ENCODE data around the gene EXOC3L2. TPM values are rescaled to one million over a fixed set of nuclear protein-coding genes. Genes with fewer than 3 reads are reported as not detected.

EXOC3L2 gene
- total and polyA plus RNA-seq, 10 donors, result 1.9 to 22.7 (median 13.4) TPM

DNA sequence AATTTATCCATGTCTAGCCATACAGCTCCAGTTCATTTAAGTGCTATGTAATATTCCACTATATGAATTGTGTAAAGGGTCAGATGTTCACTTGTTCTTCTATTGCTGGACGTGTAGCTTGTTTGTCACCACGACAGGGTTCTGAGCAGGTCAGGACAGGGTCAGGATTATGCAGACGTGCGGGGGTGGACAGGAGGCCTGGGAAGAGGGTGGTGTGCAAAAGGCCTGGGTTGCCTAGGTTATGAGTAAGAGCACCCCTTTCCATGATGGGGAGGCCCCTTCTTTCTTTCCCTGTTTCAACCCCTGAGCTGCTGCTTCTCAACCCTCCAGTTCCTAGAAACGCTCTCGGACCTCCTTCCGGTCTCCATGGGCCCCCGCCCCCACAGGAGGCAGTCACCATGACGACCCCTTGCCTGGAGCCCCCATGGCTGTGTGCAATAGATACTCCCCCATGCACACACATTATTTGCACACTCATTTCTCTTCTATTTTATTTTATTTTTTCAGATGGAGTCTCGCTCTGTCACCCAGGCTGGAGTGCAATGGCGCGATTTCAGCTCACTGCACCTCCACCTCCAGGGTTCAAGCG is 2.0 kb downstream of the EXOC3L2 start:
- Histone ChIP-seq H3K27me3 (replicated peaks in 1 of 7) (peaks cover 0 to 5% (median 0%) of the 10 kb centered on the region in 7 donors), H3K4me1 (peaks cover 4 to 62% (median 30%) of the 10 kb centered on the region in 6 donors), H3K36me3 (peaks cover 0 to 4% (median 0%) of the 10 kb centered on the region in 6 donors), H3K27ac (peak overlapping the region in 2 of 8 donors; percentile 73 to 75), H3K9me3 (no peaks in the 10 kb centered on the region), H3K4me3 (peak overlapping the region in 2 of 8 donors; percentile 51 to 55)
- TF ChIP-seq, protein P1, sequence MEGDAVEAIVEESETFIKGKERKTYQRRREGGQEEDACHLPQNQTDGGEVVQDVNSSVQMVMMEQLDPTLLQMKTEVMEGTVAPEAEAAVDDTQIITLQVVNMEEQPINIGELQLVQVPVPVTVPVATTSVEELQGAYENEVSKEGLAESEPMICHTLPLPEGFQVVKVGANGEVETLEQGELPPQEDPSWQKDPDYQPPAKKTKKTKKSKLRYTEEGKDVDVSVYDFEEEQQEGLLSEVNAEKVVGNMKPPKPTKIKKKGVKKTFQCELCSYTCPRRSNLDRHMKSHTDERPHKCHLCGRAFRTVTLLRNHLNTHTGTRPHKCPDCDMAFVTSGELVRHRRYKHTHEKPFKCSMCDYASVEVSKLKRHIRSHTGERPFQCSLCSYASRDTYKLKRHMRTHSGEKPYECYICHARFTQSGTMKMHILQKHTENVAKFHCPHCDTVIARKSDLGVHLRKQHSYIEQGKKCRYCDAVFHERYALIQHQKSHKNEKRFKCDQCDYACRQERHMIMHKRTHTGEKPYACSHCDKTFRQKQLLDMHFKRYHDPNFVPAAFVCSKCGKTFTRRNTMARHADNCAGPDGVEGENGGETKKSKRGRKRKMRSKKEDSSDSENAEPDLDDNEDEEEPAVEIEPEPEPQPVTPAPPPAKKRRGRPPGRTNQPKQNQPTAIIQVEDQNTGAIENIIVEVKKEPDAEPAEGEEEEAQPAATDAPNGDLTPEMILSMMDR (IDR thresholded peaks at IDR 0.05 in 8 of 11, conservative IDR thresholded peaks at IDR 0.05 in 3 of 11), result no peak
- 69 to 82% (median 74%) methylated on average over 13 of the region's 13 CpGs for WGBS, 5 donors
- DNase-seq, result no peak
- intact Hi-C loops (cut with DNase I; ENCODE audit: low total_unique reads), result no loop called here

DNA sequence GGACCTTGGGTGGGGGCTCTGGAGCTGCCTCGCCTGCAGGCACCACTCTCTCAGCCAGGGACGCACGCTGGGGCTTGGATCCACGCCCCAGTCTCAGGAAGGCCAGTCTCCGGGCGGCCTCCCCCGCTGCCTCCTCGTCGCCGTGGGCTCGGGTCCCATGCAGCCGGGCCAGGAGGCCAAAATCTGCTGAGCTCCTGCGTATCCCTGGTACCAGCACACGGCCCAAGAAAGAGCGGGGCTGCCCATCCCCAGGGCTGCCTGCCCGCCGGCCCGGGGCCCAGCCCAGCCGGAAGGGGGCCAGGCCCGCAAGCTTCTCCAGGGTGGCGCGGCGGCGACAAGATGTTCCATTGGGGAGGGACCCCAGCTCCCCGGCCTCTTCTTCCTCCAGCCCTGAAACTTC is 6.7 kb downstream of the EXOC3L2 start:
- no peak for DNase-seq
- 93 to 96% (median 93%) methylated on average over 11 to 25 of the region's 25 CpGs; no CpG with 5 or more reads in 1 of the 5 donors for WGBS, 5 donors
- no peaks in the 10 kb centered on the region for H3K9me3 ChIP-seq
- no peak overlapping the region for H3K27ac ChIP-seq
- intact Hi-C loops (cut with DNase I; ENCODE audit: low total_unique reads), result no loop called here
- peaks cover 3 to 45% (median 21%) of the 10 kb centered on the region in 6 donors for H3K4me1 ChIP-seq
- TF ChIP-seq, protein P1 (IDR thresholded peaks at IDR 0.05 in 8 of 11, conservative IDR thresholded peaks at IDR 0.05 in 3 of 11), result no peak
- TF ChIP-seq POLR2A (IDR thresholded peaks at IDR 0.05), result no peak
- no peak for TF ChIP-seq POLR2AphosphoS5 (IDR thresholded peaks at IDR 0.05)
- no peak overlapping the region for H3K4me3 ChIP-seq
- H3K36me3 ChIP-seq, result peaks cover 0 to 15% (median 0%) of the 10 kb centered on the region in 6 donors
- peaks cover 0 to 22% (median 0%) of the 10 kb centered on the region in 7 donors for H3K27me3 ChIP-seq (replicated peaks in 1 of 7)

DNA sequence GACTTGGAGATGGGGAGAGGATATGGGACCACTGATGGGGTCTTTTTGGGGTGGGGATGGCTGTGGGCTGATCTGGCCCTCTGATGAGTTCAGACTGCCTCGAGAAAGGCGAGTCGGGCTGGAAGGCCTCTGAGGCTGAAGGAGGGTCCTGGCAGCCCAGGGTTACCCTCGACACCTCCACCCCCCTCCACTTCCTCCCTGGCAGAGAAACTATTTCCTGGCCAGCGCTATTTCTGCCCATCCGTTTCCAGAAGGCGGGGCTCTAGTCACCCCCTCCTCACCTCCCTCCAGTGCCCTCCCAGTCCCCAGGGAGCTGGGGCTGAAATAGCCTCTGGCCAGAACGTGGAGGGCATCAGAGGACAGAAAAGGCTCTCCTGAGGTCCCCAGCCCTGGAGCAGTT is 9.7 kb downstream of the EXOC3L2 start:
- Histone ChIP-seq H3K36me3 (peaks cover 0 to 15% (median 0%) of the 10 kb centered on the region in 6 donors), H3K9me3 (no peaks in the 10 kb centered on the region), H3K27ac (peak overlapping the region in 5 of 8 donors; percentile 7 to 54 (median 33)), H3K4me3 (peak overlapping the region in 2 of 8 donors; percentile 5 to 37), H3K27me3 (replicated peaks in 1 of 7) (peaks cover 0 to 22% (median 0%) of the 10 kb centered on the region in 7 donors), H3K4me1 (peaks cover 0 to 26% (median 12%) of the 10 kb centered on the region in 6 donors)
- peak in 1 of 3 donors; percentile 43 for TF ChIP-seq POLR2AphosphoS5 (IDR thresholded peaks at IDR 0.05)
- no peak for TF ChIP-seq POLR2A (IDR thresholded peaks at IDR 0.05)
- TF ChIP-seq, protein P1 (IDR thresholded peaks at IDR 0.05 in 8 of 11, conservative IDR thresholded peaks at IDR 0.05 in 3 of 11), result no peak
- intact Hi-C loops (cut with DNase I; ENCODE audit: low total_unique reads), result no loop called here
- WGBS, 5 donors, result 3 to 6% (median 4%) methylated on average over 7 to 8 of the region's 8 CpGs
- no peak for DNase-seq

DNA sequence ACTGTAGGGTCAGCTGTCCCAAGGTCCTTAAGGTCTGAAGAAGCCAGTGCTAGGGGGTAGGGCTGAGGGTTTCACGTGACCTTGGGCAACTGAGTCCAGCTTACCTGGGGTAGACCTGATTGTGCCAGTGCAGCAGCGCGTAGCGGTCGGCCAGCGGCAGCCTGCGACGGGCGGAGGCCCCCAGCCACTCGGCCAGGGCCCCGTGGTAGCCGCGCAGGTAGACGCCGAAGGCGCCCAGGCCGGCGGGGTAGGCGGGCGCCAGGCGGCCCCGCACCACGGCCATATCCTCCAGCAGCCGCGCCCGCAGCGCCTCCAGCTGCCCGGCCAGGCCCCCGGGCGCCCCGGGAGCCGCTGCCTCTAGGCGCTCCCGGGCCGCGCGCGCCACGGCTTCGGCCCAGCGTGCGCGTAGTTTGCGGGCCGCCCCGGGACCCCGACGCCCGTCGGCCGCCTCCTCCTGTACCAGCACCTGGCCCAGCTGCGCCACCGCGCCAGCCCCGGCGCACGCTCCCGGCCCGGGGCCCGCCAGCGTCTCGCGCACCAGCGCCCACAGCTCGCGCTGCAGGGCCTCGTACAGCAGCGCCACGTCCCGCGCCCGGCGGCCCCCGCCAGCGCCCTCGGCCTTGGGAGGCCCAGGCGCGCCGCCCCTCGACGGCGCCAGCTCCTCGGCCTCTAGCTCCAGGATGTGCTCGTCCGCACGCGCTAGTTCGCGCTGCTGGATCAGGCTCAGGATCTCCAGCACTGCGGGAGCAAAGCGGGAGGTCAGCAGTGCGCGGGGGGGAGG is 10.9 kb downstream of the EXOC3L2 start:
- H3K27ac ChIP-seq, result peak overlapping the region in 4 of 8 donors; percentile 14 to 54 (median 34)
- peaks cover 0 to 26% (median 12%) of the 10 kb centered on the region in 6 donors for H3K4me1 ChIP-seq
- DNase-seq, result no peak
- no peaks in the 10 kb centered on the region for H3K9me3 ChIP-seq
- 45 to 66% (median 63%) methylated on average over 60 to 93 of the region's 93 CpGs for WGBS, 5 donors
- H3K4me3 ChIP-seq, result no peak overlapping the region
- TF ChIP-seq POLR2A (IDR thresholded peaks at IDR 0.05), result no peak
- TF ChIP-seq POLR2AphosphoS5 (IDR thresholded peaks at IDR 0.05), result peak in 1 of 3 donors; percentile 50
- intact Hi-C loops (cut with DNase I; ENCODE audit: low total_unique reads), result no loop called here
- H3K27me3 ChIP-seq (replicated peaks in 1 of 7), result peaks cover 0 to 22% (median 0%) of the 10 kb centered on the region in 7 donors
- peaks cover 0 to 15% (median 0%) of the 10 kb centered on the region in 6 donors for H3K36me3 ChIP-seq

Data from spleen (tissue), 11 donors.